HG03108 (cell line): Measurements from ENCODE around the gene MISP3.

Experiments
- ATAC-seq: cut with Tn5 transposase; IDR thresholded peaks from one replicate; pipeline ENCODE4 v1.9.1; 2021; ENCODE audit warnings: moderate library complexity; ENCODE audit not compliant: unreplicated experiment

MISP3 gene

DNA sequence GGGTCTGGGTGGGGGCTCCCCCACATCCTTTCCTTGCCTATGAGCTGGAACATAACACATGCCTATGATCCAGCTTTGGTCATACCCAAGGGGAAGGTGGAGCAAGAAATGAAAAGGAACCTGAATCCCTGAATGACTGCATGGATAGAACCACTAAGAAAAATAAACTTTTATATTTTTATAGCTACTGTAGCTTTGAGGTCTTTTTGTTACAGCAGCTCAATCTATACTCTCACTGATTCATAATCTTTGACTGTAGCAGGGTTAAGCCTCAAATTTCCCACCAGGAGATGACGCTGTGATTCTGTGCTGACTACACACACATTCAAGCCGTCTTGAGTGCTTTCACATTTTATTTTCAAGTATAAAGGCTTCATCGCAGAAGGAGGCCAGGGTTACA is 19.6 kb upstream of the MISP3 start:
- no peak for ATAC-seq

DNA sequence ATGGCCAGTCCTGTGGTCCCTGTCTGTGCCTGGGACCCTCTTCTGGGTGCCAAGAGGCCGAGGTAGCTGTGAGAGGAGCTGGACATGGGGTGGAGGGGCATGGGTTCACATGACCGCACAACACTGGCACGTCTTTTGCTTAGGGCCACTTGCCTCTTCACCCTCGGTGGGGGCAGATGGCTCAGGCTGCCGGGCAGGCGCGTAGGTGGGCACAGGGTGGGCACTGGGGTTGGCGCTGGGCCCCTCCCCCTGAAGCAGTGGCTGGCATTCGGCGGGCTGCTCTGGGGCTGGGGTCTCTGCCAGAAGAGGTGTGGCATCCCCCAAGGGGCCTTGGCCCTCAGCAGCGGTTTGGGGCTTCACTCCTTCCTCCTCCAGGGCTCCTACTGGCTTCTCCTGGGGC is 19.1 kb upstream of the MISP3 start:
- no peak for ATAC-seq

DNA sequence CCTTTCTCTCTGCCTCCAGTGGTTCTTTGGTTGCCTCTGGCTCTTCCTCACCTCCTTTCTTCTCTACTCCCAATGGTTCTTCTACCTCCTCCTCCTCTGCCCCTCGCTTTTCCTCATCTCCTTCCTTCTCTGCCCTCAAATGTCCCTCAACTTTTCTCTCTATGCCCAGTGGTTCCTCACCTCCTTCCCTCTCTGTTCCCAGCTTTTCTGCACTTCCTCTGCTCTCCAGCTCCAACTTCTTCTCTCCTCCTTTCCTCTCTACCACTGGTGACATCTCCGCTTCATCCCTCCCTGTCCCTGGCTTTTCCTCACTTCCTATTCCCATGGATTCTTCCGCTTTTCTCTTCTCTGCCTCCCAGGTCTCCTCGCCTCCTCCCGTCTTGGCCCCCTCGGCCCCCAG is 18.5 kb upstream of the MISP3 start:
- no peak for ATAC-seq

DNA sequence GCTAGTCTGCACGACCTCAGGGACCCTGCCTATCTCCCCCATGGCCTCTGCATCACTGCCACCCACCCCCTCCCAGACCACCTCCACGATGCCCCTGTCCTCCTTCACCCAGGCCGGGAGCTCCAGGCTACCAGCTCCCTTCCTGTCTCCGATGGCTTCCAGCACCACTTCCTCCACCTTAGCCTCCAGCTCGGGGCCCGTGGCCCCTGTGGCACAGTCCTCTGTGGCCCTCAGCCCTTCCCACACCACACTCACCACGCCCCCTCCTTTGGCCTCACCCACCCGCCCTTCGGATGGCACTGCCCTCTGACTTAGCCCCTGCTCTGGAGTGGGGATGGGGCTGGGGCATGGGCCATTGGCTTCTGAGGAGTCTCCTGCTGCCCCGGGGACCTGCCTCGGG is 17.9 kb upstream of the MISP3 start:
- no peak for ATAC-seq

DNA sequence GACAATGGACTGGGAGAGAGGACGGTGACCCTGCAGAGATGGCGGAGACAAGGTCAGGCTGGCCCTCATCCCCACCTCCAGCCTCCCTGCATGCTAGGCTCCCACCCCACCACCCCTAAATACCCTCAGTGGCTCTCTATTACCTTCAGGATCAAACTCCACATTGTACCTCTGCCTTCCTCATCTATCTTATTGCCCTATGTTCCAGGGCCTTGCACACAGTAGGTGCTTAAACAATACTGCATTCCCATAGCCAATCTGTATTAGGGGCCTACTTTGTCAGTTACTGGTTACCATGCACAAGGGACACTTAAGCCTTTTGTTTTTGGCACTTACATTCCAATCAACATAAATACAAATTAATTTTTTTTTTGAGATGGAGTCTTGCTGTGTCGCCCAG is 17.2 kb upstream of the MISP3 start:
- ATAC-seq, result no peak

DNA sequence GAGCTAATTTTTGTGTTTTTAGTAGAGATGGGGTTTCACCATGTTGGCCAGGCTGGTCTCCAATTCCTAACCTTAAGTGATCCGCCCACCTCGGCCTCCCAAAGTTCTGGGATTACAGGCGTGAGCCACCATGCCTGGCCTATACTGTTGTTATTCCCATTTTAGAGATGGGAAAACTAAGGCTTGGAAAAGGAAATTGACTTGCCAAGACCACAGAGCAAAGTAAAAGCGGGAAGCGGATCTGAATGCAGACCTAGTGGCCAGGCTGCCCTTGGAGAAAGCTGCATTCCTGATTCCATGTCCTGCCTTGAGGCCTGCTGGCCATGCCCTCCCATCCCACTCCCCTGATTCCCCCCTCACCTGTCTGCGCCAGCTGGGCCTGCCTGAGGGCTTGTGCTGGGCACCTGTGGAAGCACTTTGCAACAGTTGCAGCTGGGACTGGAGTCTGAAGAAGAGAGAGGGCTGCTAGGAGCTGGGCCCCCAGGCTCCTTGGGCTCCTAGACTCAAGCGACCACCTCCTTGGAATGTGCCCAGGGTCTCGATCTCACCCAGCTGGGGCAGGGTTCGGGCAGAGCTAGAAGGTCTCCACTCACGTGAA is 16.4 kb upstream of the MISP3 start:
- ATAC-seq, result no peak

- no peak for ATAC-seq
Observed at GRCh38 chr19:14056741-14057356, 15.7 kb upstream of the MISP3 start.

DNA sequence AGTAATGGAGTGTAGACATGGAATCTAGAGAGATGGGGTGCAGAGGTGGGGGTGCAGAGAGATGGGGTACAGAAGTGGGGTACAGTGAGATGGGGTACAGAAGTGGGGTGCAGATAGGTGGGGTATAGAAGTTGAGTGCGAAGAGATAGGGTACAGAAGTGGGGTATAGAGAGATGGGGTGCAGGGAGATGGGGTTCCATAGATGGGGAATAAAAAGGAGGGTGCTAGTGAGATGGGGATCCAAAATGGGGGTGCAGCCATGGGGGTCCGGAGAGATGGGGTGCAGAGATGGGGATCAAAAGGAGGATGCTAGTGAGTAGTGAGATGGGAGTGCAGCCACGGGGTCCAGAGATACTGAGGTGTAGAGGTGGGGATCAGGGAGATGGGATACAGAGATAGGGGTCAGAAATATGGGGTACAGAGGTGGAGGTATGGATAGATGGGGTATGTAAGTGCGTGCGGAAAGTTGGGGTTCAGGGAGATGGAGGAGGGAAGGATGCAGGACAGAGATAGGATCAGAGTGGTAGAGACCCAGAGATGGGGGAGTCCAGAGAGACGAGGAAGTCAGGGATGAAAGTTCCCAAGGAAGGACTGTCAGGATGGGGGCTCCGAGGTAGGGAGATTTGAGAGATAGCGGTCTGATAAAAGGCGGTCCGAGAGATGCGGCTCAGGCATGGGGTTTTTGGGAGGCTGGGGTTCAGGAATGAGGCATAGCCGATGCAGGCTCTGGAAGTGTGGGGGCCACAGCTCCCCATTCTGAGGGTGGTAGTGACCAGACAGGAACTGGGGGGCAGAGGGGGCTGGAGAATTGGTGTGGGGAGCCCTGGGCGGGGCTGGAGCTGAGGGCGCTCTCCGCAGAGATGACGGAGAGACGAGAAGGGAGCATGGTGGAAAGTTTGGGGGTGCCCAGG is 14.1 kb upstream of the MISP3 start:
- ATAC-seq, result no peak

DNA sequence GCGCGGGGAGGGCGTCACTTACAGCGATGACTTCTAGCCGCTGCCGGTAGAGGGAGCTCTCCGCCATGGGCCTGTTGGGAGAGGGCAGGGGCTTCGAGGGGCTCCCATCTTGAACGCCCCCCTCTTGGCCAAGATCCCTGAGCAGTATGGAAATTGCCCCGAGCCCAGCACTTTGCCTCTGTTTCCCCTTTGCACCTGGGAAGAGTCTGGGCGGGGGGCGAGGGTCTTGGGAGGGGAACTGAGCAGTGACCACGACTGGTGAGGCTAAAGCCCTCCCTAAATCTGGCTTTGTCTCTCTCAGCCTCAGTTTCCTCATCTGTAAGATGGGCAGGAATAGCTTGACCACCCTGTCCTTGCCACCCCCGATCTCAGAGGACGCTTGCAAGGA is 13.5 kb upstream of the MISP3 start:
- ATAC-seq, result no peak

- ATAC-seq, result no peak
Observed at GRCh38 chr19:14059652-14060155, 12.9 kb upstream of the MISP3 start.

- no peak for ATAC-seq
Observed at GRCh38 chr19:14061081-14061749, 11.4 kb upstream of the MISP3 start.

DNA sequence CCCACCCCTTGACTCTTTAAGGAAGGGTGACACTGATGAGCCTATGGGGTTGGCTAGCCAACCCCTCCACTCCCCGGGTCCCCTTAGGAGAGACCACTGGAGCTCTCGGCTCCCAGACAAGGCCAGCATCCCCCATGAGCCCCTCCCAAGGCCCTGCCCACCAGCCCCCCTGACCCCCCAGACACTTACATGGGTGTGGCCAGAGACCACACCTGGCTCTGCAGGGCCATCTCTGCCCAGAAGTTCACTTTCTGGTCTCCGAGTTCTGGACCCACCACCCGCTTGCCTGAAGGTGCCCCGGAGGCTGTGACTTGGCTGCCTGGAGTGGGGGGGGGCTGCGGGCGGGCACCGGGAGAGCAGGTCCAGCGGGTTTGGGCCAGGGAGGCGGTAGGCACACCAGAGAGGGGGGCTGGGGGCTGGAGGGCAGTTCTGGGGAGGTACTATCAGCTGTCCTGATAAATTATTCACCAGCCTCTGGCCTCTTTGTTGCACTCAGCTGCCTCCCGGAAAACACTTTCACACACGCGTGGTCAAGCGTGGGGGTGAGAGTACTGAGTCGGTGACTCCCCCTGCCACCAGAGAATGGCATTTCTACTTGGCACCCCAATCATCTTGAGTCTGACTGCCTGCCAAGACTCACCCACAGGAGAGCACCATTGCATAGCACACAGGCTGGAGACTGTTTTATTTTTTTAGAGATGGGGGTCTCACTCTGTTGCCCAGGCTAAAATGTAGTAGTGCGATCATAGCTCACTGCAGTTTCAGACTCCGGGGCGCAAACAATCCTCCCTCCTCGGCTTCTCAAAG is 10.6 kb upstream of the MISP3 start, which contains the start of gene PALM3:
PALM3 (minus strand) TSS at position 326 of the 807 bp plus-strand sequence; CDS start at position 230, 96 bp downstream.
- no peak for ATAC-seq

GRCh38 chr19:14062558-14062855 is 10.1 kb upstream of the MISP3 start:
- no peak for ATAC-seq

GRCh38 chr19:14063105-14063504 is 9.5 kb upstream of the MISP3 start:
- ATAC-seq, result no peak

DNA sequence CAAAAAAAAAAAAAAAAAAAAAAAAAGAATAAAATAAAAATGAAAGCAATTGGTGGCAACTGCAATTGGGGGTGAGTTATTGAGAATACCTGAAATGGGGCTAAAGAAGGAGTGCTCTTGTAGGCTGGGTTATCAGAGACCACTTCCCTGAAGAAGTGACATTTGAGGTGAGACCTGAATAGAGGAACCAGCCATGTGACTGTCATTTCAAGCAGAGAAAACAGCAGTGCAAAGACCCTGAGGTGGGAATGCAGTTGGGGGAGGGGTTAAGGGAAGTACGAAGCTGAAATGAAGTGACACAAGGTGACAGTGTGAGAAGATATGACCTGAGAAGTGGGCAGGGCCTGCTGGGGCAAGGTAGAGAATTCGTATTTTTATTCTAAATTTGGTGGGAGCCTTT is 6.5 kb upstream of the MISP3 start:
- ATAC-seq, result no peak

GRCh38 chr19:14070268-14071050 is 2.1 kb upstream of the MISP3 start:
- no peak for ATAC-seq

- peak; percentile 53 for ATAC-seq
Observed at GRCh38 chr19:14073261-14073924, 807 bp downstream of the MISP3 start.

DNA sequence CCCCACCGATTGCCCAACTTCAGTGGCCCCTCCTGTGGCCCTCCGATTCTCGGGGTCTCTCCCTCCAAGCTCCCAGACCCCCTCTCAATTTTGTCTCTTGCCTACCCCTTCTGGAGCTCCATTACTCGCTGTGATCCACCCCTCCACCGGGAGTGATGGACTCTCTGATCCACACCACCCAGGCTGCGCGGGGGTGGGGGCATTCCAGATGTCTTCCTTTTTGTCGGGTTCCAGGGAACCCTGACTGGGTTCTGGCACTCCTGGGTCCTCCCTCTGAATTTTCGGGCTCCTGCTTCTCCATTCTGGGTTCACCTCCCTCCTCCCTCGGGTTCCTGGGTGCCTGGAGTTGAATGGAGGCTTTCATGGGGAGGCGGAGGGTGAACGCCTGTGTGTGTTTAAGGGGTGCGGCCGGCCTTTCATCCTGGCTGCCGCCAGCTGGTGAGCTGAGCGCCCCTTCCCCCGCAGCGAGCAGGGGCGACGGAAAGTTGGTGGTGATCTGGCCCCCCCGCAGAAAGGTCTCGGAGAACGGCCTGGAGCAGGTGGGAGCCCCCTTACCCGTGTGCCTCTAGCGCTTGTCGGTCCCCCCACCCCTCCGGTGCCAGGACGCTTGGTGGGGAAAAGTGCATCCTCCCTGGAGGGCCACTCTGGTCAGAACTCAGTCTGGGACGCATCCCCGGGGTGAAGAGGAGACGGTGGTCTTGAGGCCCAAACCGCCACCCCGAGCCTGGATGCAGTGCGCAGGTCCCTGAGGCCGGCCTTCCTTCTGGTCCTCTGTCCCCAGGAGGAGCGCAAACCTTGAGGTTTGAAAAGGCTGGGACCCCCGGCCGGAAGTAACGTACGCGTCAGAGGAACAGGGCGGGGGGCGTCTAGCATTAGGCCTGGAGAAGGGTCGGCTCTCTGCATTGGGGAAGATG is 1.6 kb downstream of the MISP3 start:
- no peak for ATAC-seq
